Peyer's patch (tissue), 4 donors: ENCODE data around the gene OR5AN1. TPM values are rescaled to one million over a fixed set of nuclear protein-coding genes. Genes with fewer than 3 reads are reported as not detected.
"Not testable (repeated sequence)": the region's sequence is repeated elsewhere in the genome, so short reads cannot be mapped to it uniquely, and the experiment has no call there.

ENCODE experiments used
- DNase-seq, 3 donors: peaks; one replicate each; pipeline ENCODE4 v3.0.0-alpha.2; 2017 to 2019
- H3K27ac ChIP-seq, 4 donors: fragments of 200-600 bp; sonication (generic); one replicate each; pipeline ENCODE4 v1.5.1; 2016 to 2019
- H3K27me3 ChIP-seq, 2 donors: fragments of 200-600 bp; sonication (generic); one replicate each; pipeline ENCODE4 v1.5.1; 2019
- H3K36me3 ChIP-seq, 3 donors: fragments of 200-600 bp; sonication (generic); one replicate each; pipeline ENCODE4 v1.5.1; 2016 to 2019
- H3K4me1 ChIP-seq, 4 donors: fragments of 200-600 bp; sonication (generic); one replicate each; pipeline ENCODE4 v1.5.1; 2016 to 2019
- H3K4me3 ChIP-seq, 4 donors: fragments of 200-600 bp; sonication (generic); 1 replicate in 3 of 4; 2 replicates in 1 of 4; pipeline ENCODE4 v1.5.1; 2016 to 2019; ENCODE audit warnings: mild to moderate bottlenecking in 1 of 4
- H3K9me3 ChIP-seq, 4 donors: fragments of 200-600 bp; sonication (generic); one replicate each; pipeline ENCODE4 v1.5.1; 2016 to 2019; ENCODE audit warnings: mild to moderate bottlenecking in 1 of 4
- POLR2A ChIP-seq, 2 donors: fragments of 450-650 bp; IDR thresholded peaks; one replicate each; pipeline ENCODE4 v1.5.1; 2017; ENCODE audit warnings: antibody characterized with exemption in 2 of 2, mild to moderate bottlenecking in 2 of 2, moderate library complexity in 2 of 2
- total RNA-seq, 4 donors: library from RNA; depleted of rRNA; stranded (reverse); fragments of >200 nt; gene quantifications; one replicate each; pipeline ENCODE4 v1.1.0, GENCODE V29; 2016
- TF ChIP-seq, protein P1 (sequence below), 6 experiments: fragments of 450-650 bp in 4 of 6; fragments of 200-600 bp in 2 of 6; sonication (generic) in 1 of 6; IDR thresholded peaks; one replicate each; pipeline ENCODE4 v1.5.1; 2017 to 2019; ENCODE audit warnings: antibody characterized with exemption in 6 of 6, mild to moderate bottlenecking in 3 of 6, moderate library complexity in 1 of 6

The OR5AN1 gene
- total RNA-seq, 4 donors from 2014 or later: not detected

GRCh38 chr11:59356561-59356960, 2.1 kb upstream of the OR5AN1 start:
- Histone ChIP-seq H3K27ac (no peak overlapping the region), H3K4me3 (no peak overlapping the region), H3K9me3 (no peaks in the 10 kb centered on the region)

DNA sequence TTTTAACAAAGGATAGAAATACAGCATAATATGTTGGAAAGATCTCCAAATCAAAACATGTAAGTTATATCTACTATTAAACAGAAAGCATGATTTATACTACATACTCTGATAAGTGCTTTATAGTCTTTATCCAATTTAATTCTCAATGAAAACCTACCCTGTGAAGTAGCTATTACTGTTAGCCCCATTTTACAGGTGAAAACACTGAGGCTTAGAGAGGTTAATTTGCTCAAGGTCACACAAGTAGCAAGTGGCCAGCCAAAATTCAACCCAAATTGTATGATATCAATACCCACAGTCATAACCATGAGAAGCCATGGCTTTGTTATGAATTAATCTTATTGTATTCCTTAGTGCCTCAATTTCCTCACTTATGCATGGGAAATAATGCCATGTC, 675 bp upstream of the OR5AN1 start:
- H3K27ac ChIP-seq: no peak overlapping the region
- no peak for TF ChIP-seq POLR2A (IDR thresholded peaks at IDR 0.05)
- TF ChIP-seq, protein P1, sequence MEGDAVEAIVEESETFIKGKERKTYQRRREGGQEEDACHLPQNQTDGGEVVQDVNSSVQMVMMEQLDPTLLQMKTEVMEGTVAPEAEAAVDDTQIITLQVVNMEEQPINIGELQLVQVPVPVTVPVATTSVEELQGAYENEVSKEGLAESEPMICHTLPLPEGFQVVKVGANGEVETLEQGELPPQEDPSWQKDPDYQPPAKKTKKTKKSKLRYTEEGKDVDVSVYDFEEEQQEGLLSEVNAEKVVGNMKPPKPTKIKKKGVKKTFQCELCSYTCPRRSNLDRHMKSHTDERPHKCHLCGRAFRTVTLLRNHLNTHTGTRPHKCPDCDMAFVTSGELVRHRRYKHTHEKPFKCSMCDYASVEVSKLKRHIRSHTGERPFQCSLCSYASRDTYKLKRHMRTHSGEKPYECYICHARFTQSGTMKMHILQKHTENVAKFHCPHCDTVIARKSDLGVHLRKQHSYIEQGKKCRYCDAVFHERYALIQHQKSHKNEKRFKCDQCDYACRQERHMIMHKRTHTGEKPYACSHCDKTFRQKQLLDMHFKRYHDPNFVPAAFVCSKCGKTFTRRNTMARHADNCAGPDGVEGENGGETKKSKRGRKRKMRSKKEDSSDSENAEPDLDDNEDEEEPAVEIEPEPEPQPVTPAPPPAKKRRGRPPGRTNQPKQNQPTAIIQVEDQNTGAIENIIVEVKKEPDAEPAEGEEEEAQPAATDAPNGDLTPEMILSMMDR (IDR thresholded peaks at IDR 0.05): no peak
- no peaks in the 10 kb centered on the region for H3K4me1 ChIP-seq
- H3K36me3 ChIP-seq: no peaks in the 10 kb centered on the region
- no peaks in the 10 kb centered on the region for H3K27me3 ChIP-seq
- no peaks in the 10 kb centered on the region for H3K9me3 ChIP-seq
- no peak overlapping the region for H3K4me3 ChIP-seq
- no peak for DNase-seq

More at GRCh38 chr11:59356561-59356960, 2.1 kb upstream of the OR5AN1 start:
- Histone ChIP-seq H3K4me1 (no peaks in the 10 kb centered on the region), H3K27me3 (no peaks in the 10 kb centered on the region), H3K36me3 (no peaks in the 10 kb centered on the region)
- no peak for TF ChIP-seq POLR2A (IDR thresholded peaks at IDR 0.05)
- TF ChIP-seq, protein P1 (IDR thresholded peaks at IDR 0.05): no peak
- DNase-seq: no peak

- TF ChIP-seq, protein P1 (IDR thresholded peaks at IDR 0.05): no peak
- no peak for TF ChIP-seq POLR2A (IDR thresholded peaks at IDR 0.05)
- DNase-seq: no peak
- no peak overlapping the region for H3K27ac ChIP-seq
- no peaks in the 10 kb centered on the region for H3K36me3 ChIP-seq
- H3K27me3 ChIP-seq: no peaks in the 10 kb centered on the region
- no peak overlapping the region for H3K4me3 ChIP-seq
- peaks cover 0 to 3% (median 0%) of the 10 kb centered on the region in 4 donors for H3K9me3 ChIP-seq
- no peaks in the 10 kb centered on the region for H3K4me1 ChIP-seq
Observed at GRCh38 chr11:59365232-59366018, 6.7 kb downstream of the OR5AN1 start.

DNA sequence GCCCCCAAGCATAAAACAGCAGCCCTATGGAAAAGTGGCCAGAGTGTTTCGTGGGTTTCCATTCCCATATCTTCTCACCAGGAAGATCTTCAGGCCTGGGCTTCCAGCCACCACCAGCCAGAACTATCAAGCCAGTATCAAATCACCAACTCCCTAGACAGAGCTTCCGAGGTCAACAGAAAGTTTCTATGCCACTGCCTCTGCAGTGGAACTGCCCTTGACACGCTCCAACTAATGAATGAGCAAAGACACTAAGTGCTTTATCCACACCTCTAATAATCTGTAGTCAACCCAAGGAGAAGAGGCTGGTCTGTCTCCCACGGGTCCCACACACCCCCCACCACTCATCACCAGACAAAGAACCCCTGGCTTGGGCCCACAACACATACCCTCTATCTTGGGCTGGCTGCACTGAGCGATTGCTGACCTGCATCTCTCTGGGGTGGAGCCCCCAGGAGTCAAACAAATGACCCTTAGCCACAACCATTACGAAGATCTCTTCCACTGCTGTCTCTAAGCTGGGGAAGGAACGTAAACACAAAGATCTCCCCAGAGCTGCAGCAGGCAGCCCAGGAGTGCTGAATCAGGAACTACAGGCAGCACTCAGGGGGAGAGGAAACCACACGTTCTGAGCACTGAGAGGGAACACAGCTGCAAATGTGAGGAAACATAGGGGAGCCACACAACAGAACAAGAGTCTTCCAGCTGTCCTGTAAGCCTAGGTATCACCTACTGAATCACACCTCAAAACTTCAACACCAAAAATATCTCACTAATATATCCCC, 9.7 kb downstream of the OR5AN1 start:
- DNase-seq: peak in 1 of 3 donors; percentile 50

GRCh38 chr11:59372324-59372723, 13.6 kb downstream of the OR5AN1 start:
- not testable (repeated sequence) for H3K27me3 ChIP-seq, H3K9me3 ChIP-seq, H3K4me3 ChIP-seq, H3K36me3 ChIP-seq, DNase-seq, H3K27ac ChIP-seq, H3K4me1 ChIP-seq

More for the DNA sequence above, 9.7 kb downstream of the OR5AN1 start:
- no peaks in the 10 kb centered on the region for H3K27me3 ChIP-seq
- no peak overlapping the region for H3K4me3 ChIP-seq
- H3K4me1 ChIP-seq: no peaks in the 10 kb centered on the region
- no peak for TF ChIP-seq POLR2A (IDR thresholded peaks at IDR 0.05)
- TF ChIP-seq, protein P1 (IDR thresholded peaks at IDR 0.05): no peak
- no peaks in the 10 kb centered on the region for H3K36me3 ChIP-seq
- H3K9me3 ChIP-seq: peaks cover 0 to 3% (median 2%) of the 10 kb centered on the region in 4 donors
- no peak overlapping the region for H3K27ac ChIP-seq
